ENCODE data around the gene DNAAF1. TPM values are rescaled to one million over a fixed set of nuclear protein-coding genes. Genes with fewer than 3 reads are reported as not detected.
A peak's percentile ranks its signal among the peaks of the same experiment; 100 is the strongest.

The DNAAF1 gene
- total RNA-seq, 1 donor from 2014 or later, result 0.11 TPM

DNA sequence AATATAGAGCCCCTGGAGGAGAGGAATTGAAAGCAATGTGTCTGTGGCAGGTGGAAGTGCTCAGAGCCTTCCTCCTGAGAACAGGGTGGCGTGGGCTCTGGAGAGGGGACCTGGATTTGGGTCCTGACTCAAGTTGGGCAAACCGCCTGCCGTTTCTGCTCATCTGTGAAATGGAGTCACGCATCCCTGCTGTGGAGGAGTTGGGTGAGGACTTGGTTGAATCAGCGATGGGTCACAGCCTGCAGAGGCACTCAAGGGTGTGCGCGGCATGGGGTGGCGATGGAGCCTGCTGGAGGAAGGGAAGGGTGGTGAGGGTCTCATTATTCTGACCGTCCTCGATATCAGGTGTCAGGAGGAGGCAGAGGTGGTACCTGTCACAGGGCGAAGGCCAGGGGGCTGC lies 48.9 kb downstream of the DNAAF1 start:
- H3K36me3 ChIP-seq, result no peaks in the 10 kb centered on the region
- no peaks in the 10 kb centered on the region for H3F3A ChIP-seq (ENCODE audit: low read depth)
- no peak overlapping the region for H3K9ac ChIP-seq
- H3K79me2 ChIP-seq (ENCODE audit: low read depth), result no peaks in the 10 kb centered on the region
- Mint-ChIP-seq H3K4me3 (peak overlapping the region; percentile 41), H3K36me3 (no peaks in the 10 kb centered on the region), H3K27ac (peak overlapping the region; percentile 33), H3K27me3 (ENCODE audit: insufficient read depth, low read depth) (peaks cover 12% of the 10 kb centered on the region), H3K9me3 (no peaks in the 10 kb centered on the region), H3K4me1 (peaks cover 13% of the 10 kb centered on the region)
- no peak for DNase-seq (ENCODE audit: low spot score)
- no peaks in the 10 kb centered on the region for H3K27me3 ChIP-seq
- H2AFZ ChIP-seq (replicated peaks), result no peak overlapping the region
- TF ChIP-seq EZH2phosphoT487 (IDR thresholded peaks at IDR 0.05) (no peak), CTCF (IDR thresholded peaks at IDR 0.05) (no peak), EZH2 (IDR thresholded peaks at IDR 0.05) (no peak)
- no peaks in the 10 kb centered on the region for H3K9me3 ChIP-seq (ENCODE audit: low read depth)
- no peak overlapping the region for H3K27ac ChIP-seq
- H4K20me1 ChIP-seq (ENCODE audit: low read depth), result no peaks in the 10 kb centered on the region
- H3K4me1 ChIP-seq, result peaks cover 1% of the 10 kb centered on the region
- H3K4me3 ChIP-seq, result no peak overlapping the region
- H3K4me2 ChIP-seq, result no peak overlapping the region

DNA sequence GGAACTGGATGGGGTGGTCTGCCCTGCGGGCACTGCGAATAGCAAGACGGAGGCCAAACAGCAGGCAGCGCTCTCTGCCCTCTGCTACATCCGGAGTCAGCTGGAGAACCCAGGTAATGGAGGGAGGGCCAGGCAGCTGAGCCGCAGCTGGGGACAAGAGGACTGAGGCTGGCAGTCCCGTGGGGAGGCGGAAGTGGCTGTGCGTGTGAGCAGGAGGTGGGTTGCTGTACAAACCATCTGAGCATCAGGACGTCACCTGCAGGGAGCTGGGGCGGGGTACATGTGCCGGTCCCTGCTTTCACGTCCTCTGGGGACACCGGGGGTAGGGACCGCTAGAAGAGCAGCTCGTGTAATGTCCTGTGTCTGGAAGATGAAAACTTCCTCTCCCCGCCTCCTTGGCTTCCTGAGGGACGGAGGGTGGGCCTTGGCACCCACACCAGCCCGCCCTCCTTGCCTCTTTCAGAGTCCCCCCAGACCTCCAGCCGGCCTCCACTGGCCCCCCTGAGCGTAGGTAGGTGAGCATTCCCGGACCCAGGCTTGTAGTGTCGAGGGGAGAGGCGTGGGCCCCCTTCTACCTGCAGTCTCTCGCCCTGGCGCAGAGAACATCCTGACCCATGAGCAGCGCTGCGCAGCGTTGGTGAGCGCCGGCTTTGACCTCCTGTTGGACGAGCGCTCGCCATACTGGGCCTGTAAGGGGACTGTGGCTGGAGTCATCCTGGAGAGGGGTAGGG lies 49.5 kb downstream of the DNAAF1 start:
- Mint-ChIP-seq H3K36me3 (no peaks in the 10 kb centered on the region), H3K9me3 (no peaks in the 10 kb centered on the region), H3K27me3 (ENCODE audit: insufficient read depth, low read depth) (peaks cover 12% of the 10 kb centered on the region), H3K4me3 (no peak overlapping the region), H3K27ac (no peak overlapping the region), H3K4me1 (peaks cover 18% of the 10 kb centered on the region)
- no peak overlapping the region for H3K27ac ChIP-seq
- no peaks in the 10 kb centered on the region for H3F3A ChIP-seq (ENCODE audit: low read depth)
- no peak overlapping the region for H3K9ac ChIP-seq
- H3K4me3 ChIP-seq, result no peak overlapping the region
- H3K27me3 ChIP-seq, result no peaks in the 10 kb centered on the region
- no peak for TF ChIP-seq EZH2phosphoT487 (IDR thresholded peaks at IDR 0.05)
- TF ChIP-seq EZH2 (IDR thresholded peaks at IDR 0.05), result no peak
- no peak for TF ChIP-seq CTCF (IDR thresholded peaks at IDR 0.05)
- no peaks in the 10 kb centered on the region for H3K9me3 ChIP-seq (ENCODE audit: low read depth)
- H3K4me1 ChIP-seq, result peaks cover 7% of the 10 kb centered on the region
- DNase-seq (ENCODE audit: low spot score), result no peak
- H2AFZ ChIP-seq (replicated peaks), result no peak overlapping the region
- H4K20me1 ChIP-seq (ENCODE audit: low read depth), result no peaks in the 10 kb centered on the region
- no peaks in the 10 kb centered on the region for H3K36me3 ChIP-seq
- no peaks in the 10 kb centered on the region for H3K79me2 ChIP-seq (ENCODE audit: low read depth)
- H3K4me2 ChIP-seq, result no peak overlapping the region

GRCh38 chr16:84195201-84196093 lies 50.3 kb downstream of the DNAAF1 start:
- Histone ChIP-seq H3K79me2 (ENCODE audit: low read depth) (no peaks in the 10 kb centered on the region), H3K36me3 (no peaks in the 10 kb centered on the region), H3K27ac (no peak overlapping the region), H2AFZ (replicated peaks) (no peak overlapping the region), H3K27me3 (no peaks in the 10 kb centered on the region), H3K4me2 (no peak overlapping the region), H3K4me1 (peaks cover 8% of the 10 kb centered on the region), H4K20me1 (ENCODE audit: low read depth) (no peaks in the 10 kb centered on the region), H3K4me3 (no peak overlapping the region), H3F3A (ENCODE audit: low read depth) (no peaks in the 10 kb centered on the region), H3K9ac (no peak overlapping the region), H3K9me3 (ENCODE audit: low read depth) (no peaks in the 10 kb centered on the region)
- no peak for TF ChIP-seq CTCF (IDR thresholded peaks at IDR 0.05)
- no peak for TF ChIP-seq EZH2phosphoT487 (IDR thresholded peaks at IDR 0.05)
- TF ChIP-seq EZH2 (IDR thresholded peaks at IDR 0.05), result no peak
- Mint-ChIP-seq H3K9me3 (no peaks in the 10 kb centered on the region), H3K27me3 (ENCODE audit: insufficient read depth, low read depth) (peaks cover 12% of the 10 kb centered on the region), H3K4me1 (peaks cover 18% of the 10 kb centered on the region), H3K27ac (no peak overlapping the region), H3K4me3 (no peak overlapping the region), H3K36me3 (no peaks in the 10 kb centered on the region)
- no peak for DNase-seq (ENCODE audit: low spot score)
